ENCODE data around the gene AK4. TPM values are rescaled to one million over a fixed set of nuclear protein-coding genes. Genes with fewer than 3 reads are reported as not detected.
"Not testable (repeated sequence)": the region's sequence is repeated elsewhere in the genome, so short reads cannot be mapped to it uniquely, and the experiment has no call there.

The AK4 gene
- total and polyA plus RNA-seq, 8 donors, result 1.9 to 8.7 (median 3.3) TPM

- Histone ChIP-seq H3K4me3 (no peak overlapping the region), H3K36me3 (no peaks in the 10 kb centered on the region), H3K27ac (no peak overlapping the region), H3K9me3 (no peaks in the 10 kb centered on the region), H3K4me1 (peaks cover 0 to 11% of the 10 kb centered on the region in 2 donors), H3K27me3 (no peaks in the 10 kb centered on the region)
- no peak for DNase-seq
- TF ChIP-seq CTCF (IDR thresholded peaks at IDR 0.05), result no peak
- no peak for ATAC-seq
- intact Hi-C loops (cut with DNase I), result no loop called here
Measured at GRCh38 chr1:65159801-65160523, 12.0 kb downstream of the AK4 start.

GRCh38 chr1:65163201-65163805 is 15.3 kb downstream of the AK4 start:
- H3K4me1 ChIP-seq, result peaks cover 0 to 21% of the 10 kb centered on the region in 2 donors
- ATAC-seq, result no peak
- no peaks in the 10 kb centered on the region for H3K36me3 ChIP-seq
- H3K9me3 ChIP-seq, result no peaks in the 10 kb centered on the region
- DNase-seq, result no peak
- H3K4me3 ChIP-seq, result no peak overlapping the region
- H3K27ac ChIP-seq, result no peak overlapping the region
- TF ChIP-seq CTCF (IDR thresholded peaks at IDR 0.05), result no peak
- H3K27me3 ChIP-seq, result no peaks in the 10 kb centered on the region
- intact Hi-C loops (cut with DNase I), result no loop called here

- peaks cover 0 to 21% of the 10 kb centered on the region in 2 donors for H3K4me1 ChIP-seq
- H3K27ac ChIP-seq; DNase-seq; H3K9me3 ChIP-seq; H3K27me3 ChIP-seq; H3K36me3 ChIP-seq; intact Hi-C loops (cut with DNase I); ATAC-seq; H3K4me3 ChIP-seq: not testable (repeated sequence)
Measured at GRCh38 chr1:65164101-65164500, 16.1 kb downstream of the AK4 start.

GRCh38 chr1:65164633-65165032 is 16.6 kb downstream of the AK4 start:
- H3K4me3 ChIP-seq, result no peak overlapping the region
- intact Hi-C loops (cut with DNase I), result no loop called here
- no peaks in the 10 kb centered on the region for H3K9me3 ChIP-seq
- ATAC-seq, result no peak
- no peak overlapping the region for H3K27ac ChIP-seq
- peaks cover 0 to 21% of the 10 kb centered on the region in 2 donors for H3K4me1 ChIP-seq
- no peak for DNase-seq
- no peak for TF ChIP-seq CTCF (IDR thresholded peaks at IDR 0.05)
- no peaks in the 10 kb centered on the region for H3K36me3 ChIP-seq
- H3K27me3 ChIP-seq, result no peaks in the 10 kb centered on the region

- Histone ChIP-seq H3K36me3 (no peaks in the 10 kb centered on the region), H3K9me3 (no peaks in the 10 kb centered on the region), H3K27me3 (no peaks in the 10 kb centered on the region), H3K4me1 (peaks cover 4 to 27% of the 10 kb centered on the region in 2 donors), H3K4me3 (no peak overlapping the region), H3K27ac (no peak overlapping the region)
- DNase-seq (peak in 1 of 4 donors; percentile 53), ATAC-seq (peak; percentile 61)
- no peak for TF ChIP-seq CTCF (IDR thresholded peaks at IDR 0.05)
- intact Hi-C loops (cut with DNase I), result no loop called here
Measured at GRCh38 chr1:65165269-65165993, 17.4 kb downstream of the AK4 start.
